NCI-H2171 (cell line): ENCODE data around the gene CDH26.
"Not testable (repeated sequence)": the region's sequence is repeated elsewhere in the genome, so short reads cannot be mapped to it uniquely, and the experiment has no call there.

Experiments
- DNase-seq: peaks from one replicate; lab custom pipeline; 2025; lab: John Stamatoyannopoulos, UW

The CDH26 gene

GRCh38 chr20:59940956-59941294, 17.3 kb upstream of the CDH26 start:
- no peak for DNase-seq

DNA sequence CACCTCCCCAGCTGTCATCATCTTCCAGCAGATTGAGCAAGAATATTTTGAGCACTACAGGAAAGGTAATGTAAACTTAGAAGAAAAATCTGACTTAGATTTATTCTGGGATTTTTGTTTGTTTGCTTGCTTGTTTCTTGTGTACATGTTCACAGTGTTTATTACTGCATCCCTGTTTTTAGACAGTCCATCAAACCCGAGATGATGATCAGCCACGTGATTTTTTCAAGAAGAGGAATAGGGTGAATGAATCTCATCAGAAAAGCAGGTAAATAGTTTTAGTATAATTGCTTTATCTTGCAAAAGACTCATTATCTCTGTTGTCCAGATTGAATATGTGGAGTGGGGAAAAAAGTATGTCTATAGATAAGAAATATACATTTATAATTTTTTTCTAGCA, 16.0 kb upstream of the CDH26 start:
- no peak for DNase-seq

- no peak for DNase-seq
Measured at GRCh38 chr20:59944726-59945125, 13.5 kb upstream of the CDH26 start.

DNA sequence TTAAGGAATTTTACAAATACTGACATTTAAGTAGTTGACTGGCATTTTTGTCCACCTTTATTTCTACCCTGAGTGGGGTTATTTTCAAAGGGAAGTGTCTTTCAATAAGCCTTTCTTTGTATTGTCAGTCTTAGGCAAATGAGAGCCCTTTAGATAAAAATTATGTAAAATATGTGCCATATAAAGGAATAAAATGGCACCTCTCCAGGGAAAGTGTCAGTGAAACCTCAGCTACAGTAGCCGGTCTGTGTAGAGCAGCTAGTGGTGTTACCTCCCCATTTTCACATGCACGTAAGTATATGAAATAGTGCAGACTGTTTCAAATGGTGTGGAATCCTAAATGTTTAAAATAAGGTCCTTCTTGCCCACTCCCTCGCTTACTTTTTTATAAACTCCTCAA, 13.0 kb upstream of the CDH26 start:
- no peak for DNase-seq

GRCh38 chr20:59945731-59946130, 12.5 kb upstream of the CDH26 start:
- DNase-seq, result no peak

- no peak for DNase-seq
Measured at GRCh38 chr20:59947376-59947775, 10.8 kb upstream of the CDH26 start.

DNA sequence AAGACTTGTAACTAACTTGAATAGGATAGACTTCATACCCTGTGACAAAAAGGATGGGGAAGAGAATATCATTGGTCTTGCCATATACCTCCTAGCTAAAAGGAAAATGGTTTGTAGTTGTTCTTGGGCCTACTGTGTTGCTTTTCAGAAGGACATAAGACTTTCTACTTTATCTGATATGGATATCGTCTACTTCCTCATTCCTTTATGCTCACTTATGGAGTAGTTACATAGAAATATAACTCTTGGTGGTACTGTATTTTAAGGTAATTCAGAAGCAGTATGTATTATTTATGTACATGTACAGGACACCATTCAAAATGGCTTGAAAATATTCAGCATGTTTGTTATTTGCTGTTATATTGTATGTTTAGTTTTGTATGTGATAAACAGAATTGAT, 10.0 kb upstream of the CDH26 start:
- no peak for DNase-seq

- peak; percentile 67 for DNase-seq
Measured at GRCh38 chr20:59948828-59949720, 9.1 kb upstream of the CDH26 start.

- DNase-seq, result peak; percentile 9
Measured at GRCh38 chr20:59949911-59950310, 8.3 kb upstream of the CDH26 start.

DNA sequence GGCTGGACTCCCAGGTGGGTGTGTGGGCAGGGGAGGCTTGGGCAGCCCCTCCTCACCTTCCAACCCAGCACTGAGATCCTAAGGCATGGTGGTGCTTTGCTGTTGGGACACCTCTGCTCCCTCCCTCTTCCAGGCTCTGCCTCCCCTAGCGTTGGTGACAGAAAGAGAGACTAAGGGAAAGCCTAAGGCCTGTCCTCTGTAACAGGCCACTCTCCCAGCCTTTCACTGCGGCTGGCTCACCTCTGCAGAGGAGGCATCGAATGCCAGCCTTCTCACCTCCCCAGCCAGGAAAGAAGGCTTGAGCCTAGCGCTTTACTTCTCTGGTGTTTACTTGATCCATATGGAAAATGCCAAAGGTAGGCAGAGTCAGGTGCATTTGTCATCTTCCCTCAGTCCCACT, 3.5 kb upstream of the CDH26 start:
- no peak for DNase-seq

DNA sequence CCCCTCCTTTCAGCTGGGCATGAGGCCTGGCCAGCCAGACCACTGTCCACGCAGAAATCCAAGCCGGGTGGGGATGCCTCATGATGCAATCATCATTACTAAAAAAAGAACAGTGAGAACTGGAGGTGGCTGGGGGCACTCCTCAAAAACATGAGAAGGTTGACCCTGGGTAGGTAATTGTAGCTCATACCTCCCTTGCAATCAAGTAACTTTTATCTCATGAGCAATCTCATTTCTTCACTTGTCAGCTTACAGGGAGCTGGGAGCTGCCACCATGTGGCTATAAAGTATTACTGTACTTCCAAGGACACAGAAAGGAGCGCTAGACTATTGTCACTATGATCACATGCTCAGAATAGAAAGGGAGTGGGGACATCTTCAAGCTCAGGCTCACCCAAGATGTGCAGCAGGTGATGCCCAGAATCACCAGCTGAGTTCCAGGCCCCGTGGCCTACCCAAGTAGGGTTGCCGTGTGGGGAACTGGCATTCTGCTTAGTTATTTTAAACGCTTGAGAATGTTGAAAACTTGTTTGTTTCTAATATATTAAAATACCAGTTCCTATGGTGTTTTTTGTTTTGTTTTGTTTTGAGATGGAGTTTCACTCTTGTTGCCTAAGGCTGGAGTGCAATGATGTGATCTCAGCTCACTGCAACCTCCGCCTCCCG, 3.0 kb upstream of the CDH26 start:
- no peak for DNase-seq

DNA sequence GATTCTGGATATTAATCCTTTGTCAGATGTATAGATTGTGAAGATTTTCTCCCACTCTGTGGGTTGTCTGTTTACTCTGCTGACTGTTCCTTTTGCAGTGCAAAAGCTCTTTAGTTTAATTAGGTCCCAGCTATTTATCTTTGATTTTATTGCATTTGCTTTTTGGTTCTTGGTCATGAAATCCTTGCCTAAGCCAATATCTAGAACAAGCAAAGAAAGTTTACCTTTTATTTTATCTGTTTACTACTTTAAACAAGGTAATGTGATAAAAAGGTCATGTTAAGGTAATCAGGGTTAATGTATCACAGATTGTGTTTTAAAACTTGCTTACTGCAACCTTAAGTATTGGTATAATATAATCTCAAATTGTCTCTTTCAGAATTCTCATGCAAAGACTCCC, 655 bp upstream of the CDH26 start:
- DNase-seq, result not testable (repeated sequence)

DNA sequence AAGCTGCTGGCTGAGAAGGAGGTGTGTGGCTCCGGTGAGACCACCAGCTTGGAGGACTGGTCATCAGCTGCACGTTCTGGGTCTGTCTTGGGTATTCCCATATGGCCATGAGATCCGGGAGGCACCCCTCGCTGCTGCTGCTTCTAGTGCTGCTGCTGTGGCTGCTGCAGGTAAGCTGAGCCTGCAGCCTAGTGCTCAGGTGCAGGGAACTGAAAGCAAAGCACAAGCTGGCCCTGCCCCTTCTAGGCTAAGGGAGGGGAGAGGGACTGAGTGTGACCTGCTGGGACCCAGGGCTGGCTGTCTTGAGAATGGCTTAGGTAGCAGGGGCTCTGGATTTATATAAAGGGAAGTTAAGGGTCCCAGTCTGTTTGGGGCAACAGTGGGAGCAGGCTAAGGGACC, 403 bp downstream of the CDH26 start:
- peak; percentile 16 for DNase-seq

DNA sequence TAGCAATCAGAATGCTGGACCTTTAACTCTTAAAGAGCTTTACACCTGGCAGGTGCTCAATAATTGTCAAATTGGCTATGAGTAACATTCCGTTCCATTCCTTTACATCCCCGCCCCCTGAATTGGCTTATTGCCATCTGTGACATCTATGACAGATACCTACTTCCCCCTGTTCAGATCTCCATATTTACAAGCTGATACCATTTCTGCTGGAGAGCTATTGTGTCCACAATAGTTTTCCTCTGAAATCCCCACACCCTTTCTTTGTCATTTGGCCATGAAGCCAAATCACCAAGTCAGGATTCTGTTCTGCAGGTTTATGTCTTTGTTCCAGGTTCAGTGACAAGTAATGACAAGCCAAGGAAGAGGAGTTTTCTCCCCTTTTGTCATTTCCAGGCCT, 3.2 kb downstream of the CDH26 start:
- DNase-seq, result no peak

- DNase-seq, result no peak
Measured at GRCh38 chr20:59962155-59962554, 3.9 kb downstream of the CDH26 start.

- no peak for DNase-seq
Measured at GRCh38 chr20:59966428-59966827, 8.2 kb downstream of the CDH26 start.

GRCh38 chr20:59971428-59971827, 13.2 kb downstream of the CDH26 start:
- DNase-seq, result no peak

- no peak for DNase-seq
Measured at GRCh38 chr20:59972037-59972801, 14.0 kb downstream of the CDH26 start.

DNA sequence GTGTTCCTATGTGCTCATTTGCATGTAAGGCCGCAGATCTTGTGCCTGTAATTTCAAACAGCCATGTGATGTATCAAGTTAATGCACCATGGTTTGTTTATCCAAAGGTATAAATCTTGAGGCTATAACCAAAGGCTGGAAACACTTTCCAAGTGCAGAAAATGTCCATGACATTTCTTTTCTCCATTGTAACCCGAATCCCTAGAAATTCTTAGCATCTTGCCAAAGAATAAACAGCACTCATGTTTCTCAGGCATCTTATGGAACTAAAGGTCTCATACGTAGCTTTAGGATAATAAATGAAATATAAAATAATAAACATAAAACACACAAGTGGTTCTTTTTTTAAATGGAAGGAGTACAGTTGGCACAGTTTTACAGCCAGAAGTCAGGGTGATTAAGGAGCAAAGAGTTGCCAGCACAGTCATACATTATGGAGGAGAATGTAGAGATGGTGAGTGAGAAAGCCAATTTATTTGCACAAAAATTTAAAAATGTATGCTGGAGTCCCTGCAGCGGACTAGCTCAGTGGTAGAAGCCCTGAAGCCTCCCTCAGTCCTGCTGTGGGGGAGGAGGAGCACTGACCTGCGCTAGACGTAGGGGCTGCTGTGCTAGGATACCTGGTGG, 18.0 kb downstream of the CDH26 start:
- no peak for DNase-seq

DNA sequence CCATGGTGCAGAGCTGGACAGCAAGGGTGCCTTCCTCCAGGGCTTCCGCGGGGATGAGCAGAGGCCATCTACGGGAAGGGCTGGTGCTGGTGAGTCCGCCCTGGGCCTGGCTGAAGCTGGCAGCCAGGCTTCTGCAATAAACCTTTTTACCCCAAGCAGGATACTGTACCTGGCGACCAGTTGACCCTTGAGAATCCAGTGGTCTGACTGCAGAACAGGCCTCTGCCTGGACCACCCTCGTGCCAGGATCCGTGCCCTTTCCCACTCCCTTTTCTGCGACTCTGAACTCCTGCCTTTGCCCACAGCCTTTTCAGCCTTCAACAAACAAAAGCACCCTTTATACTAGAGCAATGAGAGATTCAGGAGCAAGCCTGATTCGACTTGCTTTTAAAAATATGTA, 18.9 kb downstream of the CDH26 start:
- DNase-seq, result no peak

- DNase-seq, result no peak
Measured at GRCh38 chr20:59983076-59983475, 24.9 kb downstream of the CDH26 start.

- DNase-seq, result no peak
Measured at GRCh38 chr20:59984541-59984940, 26.3 kb downstream of the CDH26 start.
